HG03103 (cell line): Measurements from ENCODE around the gene SRXN1.

ENCODE experiments used
- ATAC-seq: cut with Tn5 transposase; IDR thresholded peaks from one replicate; pipeline ENCODE4 v1.9.1; 2021; ENCODE audit warnings: low read depth; ENCODE audit not compliant: unreplicated experiment

SRXN1 gene

GRCh38 chr20:675453-676314 lies 22.7 kb upstream of the SRXN1 start, which contains the start of gene SCRT2:
Gene SCRT2, minus strand, starts transcription at chr20:675802. Its CDS starts 201 bp downstream, at chr20:675601.
- ATAC-seq: no peak

- ATAC-seq: no peak
These were observed 22.0 kb upstream of the SRXN1 start for GRCh38 chr20:675033-675452.

- ATAC-seq: no peak
These were observed 20.6 kb upstream of the SRXN1 start for GRCh38 chr20:673603-674001.

- no peak for ATAC-seq
These were observed 20.1 kb upstream of the SRXN1 start for GRCh38 chr20:672963-673602.

GRCh38 chr20:671252-672030 lies 18.4 kb upstream of the SRXN1 start:
- no peak for ATAC-seq

GRCh38 chr20:669573-669972 lies 16.6 kb upstream of the SRXN1 start:
- ATAC-seq: no peak

- ATAC-seq: no peak
These were observed 15.6 kb upstream of the SRXN1 start for GRCh38 chr20:668638-669037.

- ATAC-seq: no peak
These were observed 15.1 kb upstream of the SRXN1 start for GRCh38 chr20:668050-668449.

- ATAC-seq: no peak
These were observed 14.5 kb upstream of the SRXN1 start for GRCh38 chr20:667351-668034.

GRCh38 chr20:666877-667276 lies 13.9 kb upstream of the SRXN1 start:
- ATAC-seq: no peak

- ATAC-seq: no peak
These were observed 12.3 kb upstream of the SRXN1 start for GRCh38 chr20:665276-665675.

GRCh38 chr20:664576-664975 lies 11.6 kb upstream of the SRXN1 start:
- ATAC-seq: no peak

- no peak for ATAC-seq
These were observed 11.2 kb upstream of the SRXN1 start for GRCh38 chr20:664151-664550.

GRCh38 chr20:663315-664090 lies 10.5 kb upstream of the SRXN1 start:
- ATAC-seq: no peak

- no peak for ATAC-seq
These were observed 9.5 kb upstream of the SRXN1 start for GRCh38 chr20:662277-663192.

- ATAC-seq: no peak
These were observed 8.7 kb upstream of the SRXN1 start for GRCh38 chr20:661474-662270.

- no peak for ATAC-seq
These were observed 5.8 kb upstream of the SRXN1 start for GRCh38 chr20:658731-659291.

GRCh38 chr20:658202-658601 lies 5.2 kb upstream of the SRXN1 start:
- no peak for ATAC-seq
